ENCODE results near the gene WASF2.

DNA sequence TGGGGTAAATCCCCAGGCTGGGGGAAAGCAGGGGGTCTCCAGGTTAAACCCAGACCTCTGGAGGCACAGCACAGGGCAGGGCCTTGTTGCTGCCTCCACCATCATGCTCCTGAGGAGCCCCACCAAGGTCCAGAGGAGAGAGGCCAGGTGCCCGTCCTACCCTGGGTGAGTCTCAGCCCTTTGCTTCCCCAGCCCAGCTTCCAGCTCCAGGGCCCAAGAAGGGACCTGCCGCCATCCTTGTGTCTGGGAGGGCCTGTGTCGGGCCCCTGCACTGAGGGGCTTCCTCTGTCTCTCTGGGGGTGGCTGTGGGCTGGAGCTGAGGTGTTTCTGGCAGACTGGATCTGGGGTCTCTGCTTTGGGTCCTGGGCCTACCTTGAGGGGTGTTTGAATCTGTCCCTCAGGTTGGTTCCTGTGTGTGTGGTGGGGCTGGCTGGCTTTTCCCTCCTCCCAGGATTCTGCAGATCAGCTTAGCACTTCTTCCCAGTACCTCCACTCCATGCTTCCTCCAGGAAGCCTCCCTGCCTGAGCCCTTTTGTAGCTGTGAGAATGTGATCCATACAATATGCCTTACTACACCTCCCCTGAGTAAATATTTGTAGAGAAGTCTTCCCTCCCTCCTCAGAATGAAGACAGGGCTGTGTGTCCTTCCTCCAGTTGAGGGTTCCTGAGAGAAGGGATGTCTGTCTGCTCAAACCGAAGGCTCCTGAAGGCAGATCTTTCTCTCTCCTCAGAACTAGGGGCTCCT lies 91.4 kb downstream of the WASF2 start:
- TF ChIP-seq, protein P1, sequence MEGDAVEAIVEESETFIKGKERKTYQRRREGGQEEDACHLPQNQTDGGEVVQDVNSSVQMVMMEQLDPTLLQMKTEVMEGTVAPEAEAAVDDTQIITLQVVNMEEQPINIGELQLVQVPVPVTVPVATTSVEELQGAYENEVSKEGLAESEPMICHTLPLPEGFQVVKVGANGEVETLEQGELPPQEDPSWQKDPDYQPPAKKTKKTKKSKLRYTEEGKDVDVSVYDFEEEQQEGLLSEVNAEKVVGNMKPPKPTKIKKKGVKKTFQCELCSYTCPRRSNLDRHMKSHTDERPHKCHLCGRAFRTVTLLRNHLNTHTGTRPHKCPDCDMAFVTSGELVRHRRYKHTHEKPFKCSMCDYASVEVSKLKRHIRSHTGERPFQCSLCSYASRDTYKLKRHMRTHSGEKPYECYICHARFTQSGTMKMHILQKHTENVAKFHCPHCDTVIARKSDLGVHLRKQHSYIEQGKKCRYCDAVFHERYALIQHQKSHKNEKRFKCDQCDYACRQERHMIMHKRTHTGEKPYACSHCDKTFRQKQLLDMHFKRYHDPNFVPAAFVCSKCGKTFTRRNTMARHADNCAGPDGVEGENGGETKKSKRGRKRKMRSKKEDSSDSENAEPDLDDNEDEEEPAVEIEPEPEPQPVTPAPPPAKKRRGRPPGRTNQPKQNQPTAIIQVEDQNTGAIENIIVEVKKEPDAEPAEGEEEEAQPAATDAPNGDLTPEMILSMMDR (IDR thresholded peaks at IDR 0.05): no peak
- no peak for TF ChIP-seq POLR2A (IDR thresholded peaks at IDR 0.05)

All from body of pancreas (tissue), 4 donors.